Naive thymus-derived CD4-positive, alpha-beta T cell (primary cell): ENCODE data around the gene CDC42EP3. TPM values are rescaled to one million over a fixed set of nuclear protein-coding genes. Genes with fewer than 3 reads are reported as not detected.

Source experiments
- ATAC-seq: fragments of 150-1000 bp; cut with Tn5 transposase; 2 replicates; pipeline ENCODE4 v1.10.0; 2021; ENCODE audit warnings: mild to moderate bottlenecking, moderate library complexity
- CTCF ChIA-PET: fragments of 350-600 bp; sonication (Branson Sonifier 250); formaldehyde crosslinking; loops from one replicate; lab custom pipeline; 2021; ENCODE audit warnings: antibody characterized with exemption; lab: Charles Lee
- POLR2A ChIA-PET: fragments of 350-600 bp; sonication (Branson Sonifier 250); formaldehyde crosslinking; loops from one replicate; lab custom pipeline; 2021; ENCODE audit warnings: antibody characterized with exemption, inconsistent platforms; lab: Charles Lee
- DNase-seq, 9 donors: peaks; one replicate each; pipeline versions ENCODE4 v3.0.0 to v3.0.0-alpha.2; 2020 to 2022; ENCODE audit warnings: mixed read lengths in 1 of 9
- H3K27ac ChIP-seq: one replicate; pipeline ENCODE4 v1.7.0; 2013; ENCODE audit warnings: mild to moderate bottlenecking, low read depth, low read length, moderate library complexity
- H3K27me3 ChIP-seq, 2 donors: one replicate each; pipeline ENCODE4 v1.7.0; 2013; ENCODE audit warnings: low read length in 2 of 2, mild to moderate bottlenecking in 2 of 2, moderate library complexity in 2 of 2; ENCODE audit not compliant: control insufficient read depth in 2 of 2, insufficient read depth in 2 of 2
- H3K36me3 ChIP-seq, 3 experiments: 1 replicate in 2 of 3; 2 replicates in 1 of 3; pipeline ENCODE4 v1.7.0; 2013; ENCODE audit warnings: low read length in 3 of 3, mild to moderate bottlenecking in 3 of 3, moderate library complexity in 1 of 3; ENCODE audit not compliant: insufficient read depth in 3 of 3, control insufficient read depth in 2 of 3
- H3K4me1 ChIP-seq, 2 donors: one replicate each; pipeline ENCODE4 v1.7.0; 2013; ENCODE audit warnings: low read length in 2 of 2, mild to moderate bottlenecking in 2 of 2, moderate library complexity in 1 of 2; ENCODE audit not compliant: control insufficient read depth in 2 of 2, insufficient read depth in 2 of 2
- H3K4me3 ChIP-seq: 2 replicates; pipeline ENCODE4 v1.7.0; 2013; ENCODE audit warnings: mild to moderate bottlenecking, low read length
- H3K9me3 ChIP-seq, 3 experiments: 1 replicate in 2 of 3; 2 replicates in 1 of 3; pipeline ENCODE4 v1.7.0; 2013; ENCODE audit warnings: low read length in 3 of 3; ENCODE audit not compliant: control insufficient read depth in 2 of 3
- H3K27ac Mint-ChIP-seq, 9 donors: one replicate each; pipeline ENCODE4 v1.8.0; 2020 to 2022; ENCODE audit warnings: mixed read lengths in 9 of 9, mild to moderate bottlenecking in 8 of 9, moderate library complexity in 5 of 9, inconsistent platforms in 2 of 9
- H3K27me3 Mint-ChIP-seq, 5 donors: one replicate each; pipeline ENCODE4 v1.8.0; 2021 to 2022; ENCODE audit warnings: mixed read lengths in 5 of 5, mild to moderate bottlenecking in 1 of 5
- H3K36me3 Mint-ChIP-seq, 5 donors: one replicate each; pipeline ENCODE4 v1.8.0; 2020 to 2022; ENCODE audit warnings: mixed read lengths in 5 of 5, mild to moderate bottlenecking in 3 of 5, inconsistent platforms in 1 of 5
- H3K4me1 Mint-ChIP-seq, 7 donors: one replicate each; pipeline ENCODE4 v1.8.0; 2020 to 2022; ENCODE audit warnings: mixed read lengths in 7 of 7, mild to moderate bottlenecking in 3 of 7, inconsistent platforms in 1 of 7
- H3K4me3 Mint-ChIP-seq, 10 donors: one replicate each; pipeline ENCODE4 v1.8.0; 2020 to 2022; ENCODE audit warnings: mild to moderate bottlenecking in 10 of 10, mixed read lengths in 10 of 10, moderate library complexity in 6 of 10, inconsistent platforms in 2 of 10
- H3K9me3 Mint-ChIP-seq, 11 donors: one replicate each; pipeline ENCODE4 v1.8.0; 2020 to 2022; ENCODE audit warnings: mixed read lengths in 11 of 11, mild to moderate bottlenecking in 4 of 11, inconsistent platforms in 1 of 11, moderate library complexity in 1 of 11
- intact Hi-C, 2 donors: fragments of 100-400 bp; cut with micrococcal nuclease; formaldehyde crosslinking; loops; one replicate each; pipeline ENCODE4 v1.15.1; 2023
- polyA plus RNA-seq, 2 donors: library from polyadenylated mRNA; unstranded; fragments of 300-500 nt; fragmentation: Illumina TruSeq; gene quantifications; one replicate each; pipeline ENCODE4 v1.2.3, GENCODE V29; 2021
- total RNA-seq, 6 experiments: library from RNA in 5 of 6; stranded (reverse) in 5 of 6; gene quantifications; 1 replicate in 5 of 6; 2 replicates in 1 of 6; pipeline ENCODE4 v1.2.3 and lab custom pipeline; 2021 to 2026

The CDC42EP3 gene
- total and polyA plus RNA-seq, 7 experiments from 2014 or later: 15.9 to 96.3 (median 17.8) TPM

DNA sequence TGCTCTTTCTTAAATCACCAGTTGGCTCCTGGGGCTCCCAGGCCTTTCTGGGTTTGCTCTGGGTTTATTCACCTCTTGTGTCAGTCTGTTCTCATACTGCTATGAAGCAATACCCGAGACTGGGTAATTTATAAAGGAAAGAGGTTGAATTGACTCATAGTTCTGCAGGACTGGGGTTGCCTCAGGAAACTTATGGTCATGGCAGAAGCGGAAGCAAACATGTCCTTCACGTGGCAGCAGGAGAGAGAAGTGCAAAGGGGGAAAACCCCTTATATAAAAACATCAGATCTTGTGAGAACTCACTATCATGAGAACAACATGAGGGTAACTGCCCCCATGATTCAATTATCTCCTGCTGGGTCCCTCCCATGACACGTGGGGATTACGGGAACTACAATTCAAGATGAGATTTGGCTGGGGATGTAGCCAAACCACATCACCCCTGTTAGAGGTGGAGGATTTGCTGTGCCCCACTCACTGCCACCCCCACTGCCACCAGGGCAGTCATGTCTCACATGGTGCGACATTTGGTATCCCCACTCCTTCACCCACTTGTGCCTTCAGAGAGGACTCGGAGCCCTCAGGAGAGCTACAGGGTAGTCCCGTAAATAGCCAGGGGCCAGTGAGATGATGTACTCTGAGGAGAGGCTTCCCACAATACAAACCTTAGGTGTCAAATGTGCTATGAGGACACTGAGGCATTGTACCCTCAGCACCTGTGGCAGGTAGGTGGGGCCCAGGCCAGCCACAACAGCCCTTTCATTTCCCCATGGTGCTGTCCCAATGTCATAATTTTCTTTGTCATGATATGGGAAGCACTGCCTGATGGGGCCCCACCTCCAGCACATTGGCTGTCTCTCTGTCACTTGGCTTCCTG lies 35.7 kb downstream of the CDC42EP3 start:
- Mint-ChIP-seq H3K9me3 (peaks cover 0 to 8% (median 0%) of the 10 kb centered on the region in 11 donors), H3K36me3 (peaks cover 0 to 7% (median 0%) of the 10 kb centered on the region in 5 donors), H3K4me1 (peaks cover 31 to 70% (median 36%) of the 10 kb centered on the region in 7 donors), H3K27ac (peak overlapping the region; percentile 5 to 84 (median 80)), H3K27me3 (peaks cover 0 to 13% (median 0%) of the 10 kb centered on the region in 5 donors), H3K4me3 (peak overlapping the region in 8 of 10 donors; percentile 13 to 49 (median 40))
- DNase-seq: peak; percentile 20 to 77 (median 39)
- peak; percentile 87 for ATAC-seq
- intact Hi-C loops: loop anchor here (1.0 to 2.0 kb wide), 7 partner anchors 9 to 669 kb away; partner anchors contain the start of genes CDC42EP3 (in 1 of the 2) and STRN (in 1 of the 2)
- Histone ChIP-seq H3K4me3 (no peak overlapping the region), H3K36me3 (no peaks in the 10 kb centered on the region), H3K27ac (peak overlapping the region; percentile 41), H3K9me3 (no peaks in the 10 kb centered on the region), H3K4me1 (peaks cover 24 to 58% of the 10 kb centered on the region in 2 donors), H3K27me3 (no peaks in the 10 kb centered on the region)
- CTCF ChIA-PET: interaction anchor here (0.7 kb wide), 1 partner anchor 210 kb away, joined by 3 read pairs; no protein-coding TSS in a partner anchor
- POLR2A ChIA-PET: interaction anchor here (1.0 kb wide), 2 partner anchors 13 to 35 kb away, joined by 3 read pairs; no protein-coding TSS in a partner anchor

DNA sequence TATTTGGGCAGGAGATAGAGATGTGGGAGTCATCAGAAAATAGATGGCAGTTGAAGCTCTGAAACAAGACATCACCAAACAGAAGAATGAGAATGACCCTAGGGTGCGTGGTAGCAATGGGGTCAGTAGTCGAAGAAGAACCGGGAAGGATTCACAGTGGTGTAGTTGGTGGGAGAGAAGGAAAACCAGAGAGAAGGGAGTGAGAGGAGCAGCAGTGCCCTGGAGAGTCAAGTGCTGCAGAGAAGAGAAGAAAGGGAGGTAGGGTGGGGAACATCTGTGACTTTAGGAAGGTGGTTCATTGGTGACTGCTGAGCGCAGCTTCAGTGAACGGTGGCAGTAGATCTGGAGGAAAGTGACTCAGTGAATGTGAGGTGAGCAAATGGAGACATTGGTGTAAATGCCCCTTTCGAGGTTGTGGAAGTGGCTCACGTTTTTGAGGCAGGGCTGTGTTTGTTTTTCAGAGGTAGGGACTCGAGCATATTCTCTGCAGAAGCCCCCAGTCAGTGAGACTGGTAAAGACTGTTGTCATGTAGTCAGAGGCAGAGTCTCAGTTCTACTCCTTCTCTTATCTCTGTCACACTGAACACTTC lies 36.4 kb downstream of the CDC42EP3 start:
- POLR2A ChIA-PET: interaction anchor here (0.9 to 1.2 kb wide), 3 partner anchors 10 to 43 kb away, joined by 3 to 5 read pairs (median 4); no protein-coding TSS in a partner anchor
- no peak overlapping the region for H3K4me3 ChIP-seq
- CTCF ChIA-PET: no interaction called here
- ATAC-seq: peak; percentile 6
- Mint-ChIP-seq H3K27me3 (peaks cover 0 to 13% (median 0%) of the 10 kb centered on the region in 5 donors), H3K9me3 (peaks cover 0 to 8% (median 0%) of the 10 kb centered on the region in 11 donors), H3K4me1 (peaks cover 31 to 72% (median 36%) of the 10 kb centered on the region in 7 donors), H3K4me3 (peak overlapping the region in 8 of 10 donors; percentile 4 to 62 (median 41)), H3K36me3 (peaks cover 0 to 5% (median 0%) of the 10 kb centered on the region in 5 donors), H3K27ac (peak overlapping the region; percentile 5 to 83 (median 65))
- no peaks in the 10 kb centered on the region for H3K36me3 ChIP-seq
- intact Hi-C loops: loop anchor here (1.0 to 2.0 kb wide), 7 partner anchors 9 to 669 kb away; partner anchors contain the start of genes CDC42EP3 (in 1 of the 2) and STRN (in 1 of the 2)
- peaks cover 24 to 58% of the 10 kb centered on the region in 2 donors for H3K4me1 ChIP-seq
- no peak for DNase-seq
- H3K27me3 ChIP-seq: no peaks in the 10 kb centered on the region
- no peak overlapping the region for H3K27ac ChIP-seq
- no peaks in the 10 kb centered on the region for H3K9me3 ChIP-seq

DNA sequence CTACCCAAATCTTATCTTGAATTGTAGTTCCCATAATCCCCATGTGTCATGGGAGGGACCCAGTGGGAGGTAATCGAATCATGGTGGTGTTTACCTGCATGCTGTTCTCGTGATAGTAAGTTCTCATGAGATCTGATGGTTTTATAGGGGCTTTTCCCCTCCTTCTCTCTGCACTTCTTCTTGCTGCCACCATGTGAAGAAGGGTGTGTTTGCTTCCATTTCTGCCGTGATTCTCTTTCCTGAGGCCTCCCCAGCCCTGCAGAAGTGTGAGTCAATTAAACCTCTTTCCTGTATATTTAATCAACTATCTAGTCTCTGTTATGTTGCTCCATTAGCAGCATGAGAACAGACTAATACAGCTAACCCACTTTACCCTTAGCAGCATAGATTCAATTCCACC lies 37.6 kb downstream of the CDC42EP3 start:
- intact Hi-C loops: loop anchor here in 1 of 2 donors (2.0 kb wide), 1 partner anchor 37 kb away; the partner anchor contains the start of gene CDC42EP3
- Mint-ChIP-seq H3K4me1 (peaks cover 31 to 67% (median 36%) of the 10 kb centered on the region in 7 donors), H3K36me3 (peaks cover 0 to 5% (median 0%) of the 10 kb centered on the region in 5 donors), H3K4me3 (no peak overlapping the region), H3K27me3 (peaks cover 0 to 13% (median 0%) of the 10 kb centered on the region in 5 donors), H3K27ac (peak overlapping the region in 2 of 9 donors; percentile 5 to 81), H3K9me3 (peaks cover 0 to 7% (median 0%) of the 10 kb centered on the region in 11 donors)
- DNase-seq: no peak
- Histone ChIP-seq H3K4me3 (no peak overlapping the region), H3K27ac (no peak overlapping the region), H3K9me3 (no peaks in the 10 kb centered on the region), H3K27me3 (no peaks in the 10 kb centered on the region), H3K36me3 (no peaks in the 10 kb centered on the region), H3K4me1 (peaks cover 24 to 58% of the 10 kb centered on the region in 2 donors)
- ChIA-PET POLR2A (interaction anchor here (0.9 to 1.6 kb wide), 3 partner anchors 10 to 16 kb away, joined by 3 to 5 read pairs (median 3); no protein-coding TSS in a partner anchor), CTCF (no interaction called here)
- ATAC-seq: no peak

DNA sequence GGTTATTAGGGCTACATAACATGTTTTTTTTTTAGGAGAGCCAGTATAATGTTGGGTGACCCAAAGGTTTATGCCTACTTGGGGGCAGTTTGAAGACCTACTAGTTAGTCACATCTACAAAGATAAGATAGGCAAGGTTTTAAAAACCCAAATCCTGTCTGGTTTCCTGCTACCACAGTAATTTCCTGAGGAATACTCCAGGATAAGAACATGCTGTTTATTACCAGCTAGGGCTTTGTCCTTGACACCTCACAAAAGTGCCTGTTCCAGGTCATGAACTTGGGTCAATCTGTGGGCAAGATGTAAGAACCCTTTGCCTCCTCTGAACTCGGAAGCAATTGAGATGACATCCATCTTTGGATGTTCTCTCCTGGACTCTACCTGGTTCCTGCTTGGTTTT lies 38.2 kb downstream of the CDC42EP3 start:
- Mint-ChIP-seq H3K4me3 (no peak overlapping the region), H3K27ac (peak overlapping the region in 1 of 9 donors; percentile 5), H3K9me3 (peaks cover 0 to 5% (median 0%) of the 10 kb centered on the region in 11 donors), H3K36me3 (peaks cover 0 to 5% (median 0%) of the 10 kb centered on the region in 5 donors), H3K27me3 (peaks cover 0 to 13% (median 0%) of the 10 kb centered on the region in 5 donors), H3K4me1 (peaks cover 31 to 63% (median 36%) of the 10 kb centered on the region in 7 donors)
- Histone ChIP-seq H3K9me3 (no peaks in the 10 kb centered on the region), H3K4me1 (peaks cover 24 to 58% of the 10 kb centered on the region in 2 donors), H3K27me3 (no peaks in the 10 kb centered on the region), H3K4me3 (no peak overlapping the region), H3K27ac (no peak overlapping the region), H3K36me3 (no peaks in the 10 kb centered on the region)
- no peak for DNase-seq
- POLR2A ChIA-PET: interaction anchor here (0.6 to 1.6 kb wide), 3 partner anchors 9 to 20 kb away, joined by 3 read pairs; no protein-coding TSS in a partner anchor
- CTCF ChIA-PET: interaction anchor here (1.0 kb wide), 1 partner anchor 14 kb away, joined by 3 read pairs; no protein-coding TSS in a partner anchor
- intact Hi-C loops: no loop called here
- ATAC-seq: no peak

DNA sequence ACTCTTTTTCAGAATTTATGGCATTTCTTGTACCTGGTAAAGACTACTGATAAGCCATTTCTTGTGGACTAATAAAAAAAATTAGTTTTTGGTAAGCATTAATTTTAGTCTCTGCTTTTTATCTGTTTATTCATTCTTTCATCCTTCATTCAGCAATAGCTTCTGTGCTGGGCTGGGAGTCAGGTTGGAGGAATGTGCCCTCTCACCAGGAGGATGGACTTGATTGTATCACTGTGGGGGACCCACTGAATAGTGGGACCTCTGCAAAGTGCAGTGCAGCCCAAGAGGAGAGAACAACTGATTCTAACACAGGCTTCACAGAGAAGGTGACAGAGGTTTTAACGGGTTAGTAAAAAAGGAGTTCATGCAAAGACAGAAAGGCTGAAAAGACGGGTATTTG lies 39.1 kb downstream of the CDC42EP3 start:
- Histone ChIP-seq H3K4me1 (peaks cover 24 to 53% of the 10 kb centered on the region in 2 donors), H3K36me3 (no peaks in the 10 kb centered on the region), H3K27ac (no peak overlapping the region), H3K9me3 (no peaks in the 10 kb centered on the region), H3K27me3 (no peaks in the 10 kb centered on the region), H3K4me3 (no peak overlapping the region)
- POLR2A ChIA-PET: no interaction called here
- Mint-ChIP-seq H3K27me3 (peaks cover 0 to 10% (median 0%) of the 10 kb centered on the region in 5 donors), H3K4me1 (peaks cover 31 to 65% (median 36%) of the 10 kb centered on the region in 7 donors), H3K36me3 (peaks cover 0 to 5% (median 0%) of the 10 kb centered on the region in 5 donors), H3K4me3 (no peak overlapping the region), H3K9me3 (peaks cover 0 to 5% (median 0%) of the 10 kb centered on the region in 11 donors), H3K27ac (peak overlapping the region in 1 of 9 donors; percentile 5)
- DNase-seq (no peak), ATAC-seq (no peak)
- intact Hi-C loops: no loop called here
- CTCF ChIA-PET: interaction anchor here (1.0 kb wide), 1 partner anchor 13 kb away, joined by 3 read pairs; no protein-coding TSS in a partner anchor

DNA sequence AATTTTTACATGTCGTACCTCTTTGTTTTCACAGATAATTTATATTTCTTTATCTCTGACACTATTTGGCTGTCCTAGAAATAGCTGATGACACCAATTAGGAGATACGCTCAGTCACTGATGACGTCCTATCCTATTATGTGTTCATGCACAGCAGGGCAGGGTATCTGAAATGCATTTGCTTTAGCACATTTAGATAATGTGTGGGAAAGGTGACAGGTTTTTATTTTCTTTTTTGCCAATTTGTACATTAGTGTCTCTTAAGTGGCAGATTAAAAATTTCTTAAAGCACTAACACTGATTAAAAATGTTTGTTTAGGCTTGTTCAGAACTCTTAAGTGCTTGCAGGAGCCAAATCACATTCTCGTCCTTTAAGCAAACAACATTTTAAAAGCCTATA lies 39.7 kb downstream of the CDC42EP3 start:
- Histone ChIP-seq H3K27ac (no peak overlapping the region), H3K27me3 (no peaks in the 10 kb centered on the region), H3K9me3 (no peaks in the 10 kb centered on the region), H3K36me3 (no peaks in the 10 kb centered on the region), H3K4me1 (peaks cover 23 to 55% of the 10 kb centered on the region in 2 donors), H3K4me3 (no peak overlapping the region)
- intact Hi-C loops: no loop called here
- no peak overlapping the region for H3K4me3 Mint-ChIP-seq
- peaks cover 0 to 10% (median 0%) of the 10 kb centered on the region in 5 donors for H3K27me3 Mint-ChIP-seq
- DNase-seq (no peak), ATAC-seq (no peak)
- H3K27ac Mint-ChIP-seq: no peak overlapping the region
- ChIA-PET POLR2A (no interaction called here), CTCF (no interaction called here)
- peaks cover 0 to 5% (median 0%) of the 10 kb centered on the region in 11 donors for H3K9me3 Mint-ChIP-seq
- H3K36me3 Mint-ChIP-seq: peaks cover 0 to 5% (median 0%) of the 10 kb centered on the region in 5 donors
- H3K4me1 Mint-ChIP-seq: peaks cover 31 to 65% (median 40%) of the 10 kb centered on the region in 7 donors
